NCI-H2196 (cell line): ENCODE data around the gene PRKAR1B.

Source experiments
- DNase-seq: peaks from one replicate; lab custom pipeline; 2025; ENCODE audit not compliant: unreplicated experiment; lab: John Stamatoyannopoulos, UW

The PRKAR1B gene

DNA sequence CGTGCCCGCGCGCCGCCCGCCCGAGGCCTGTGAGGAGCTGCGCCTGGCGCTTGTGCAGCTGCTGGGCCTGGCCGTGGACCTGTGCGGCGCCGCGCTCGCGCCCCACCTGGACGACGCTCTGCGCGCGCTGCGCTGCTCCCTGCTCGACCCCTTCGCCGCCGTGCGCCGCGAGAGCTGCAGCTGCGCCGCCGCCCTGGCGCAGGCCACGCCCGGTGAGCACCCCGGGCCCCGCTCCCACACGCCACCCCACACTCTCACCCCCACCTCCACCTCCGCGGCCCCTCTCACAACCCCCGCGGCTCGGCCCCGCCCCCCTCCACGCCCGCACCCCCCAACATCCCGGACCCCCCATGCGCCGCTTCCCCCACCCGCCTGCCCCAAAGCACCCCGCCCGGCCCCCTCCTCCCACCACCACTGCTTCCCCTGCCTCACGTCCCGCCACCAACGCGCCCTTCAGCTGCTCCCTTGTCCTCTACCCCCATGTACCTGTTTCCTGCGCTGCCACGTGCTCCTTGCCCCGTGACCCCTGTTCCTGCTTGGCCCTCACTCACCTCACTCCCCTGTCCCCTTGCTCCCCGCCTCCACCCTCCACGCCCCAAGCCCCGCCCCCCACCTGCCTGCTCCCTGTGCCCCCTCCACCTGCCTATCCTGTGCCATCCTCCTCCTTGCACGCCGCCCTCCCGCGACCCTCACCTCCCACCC lies at the start of gene PRKAR1B:
Gene PRKAR1B (minus strand): TSS at position 178 of the 702 bp plus-strand sequence. CDS start 15,776 bp downstream, outside the sequence.
- peak; percentile 39 for DNase-seq

DNA sequence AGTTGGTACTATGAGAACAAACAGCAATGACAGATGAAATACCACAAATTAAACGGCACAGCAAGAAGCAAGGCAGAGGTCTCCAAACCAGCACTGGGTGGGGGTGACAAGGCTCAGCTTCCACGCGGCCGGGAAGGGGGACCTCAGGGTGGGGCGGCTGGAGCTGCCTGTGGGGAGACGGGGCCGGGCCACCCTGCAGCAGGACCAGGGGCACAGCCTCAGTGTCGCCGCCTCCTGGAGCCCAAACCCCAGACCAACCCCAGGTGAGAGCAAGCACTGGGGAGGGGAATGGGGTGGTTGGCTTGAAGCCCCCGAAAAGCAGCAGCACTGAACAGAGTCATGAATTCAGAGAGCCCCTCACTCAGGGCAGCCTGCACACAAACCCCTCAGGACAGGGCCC lies 49.3 kb upstream of the PRKAR1B start:
- no peak for DNase-seq

DNA sequence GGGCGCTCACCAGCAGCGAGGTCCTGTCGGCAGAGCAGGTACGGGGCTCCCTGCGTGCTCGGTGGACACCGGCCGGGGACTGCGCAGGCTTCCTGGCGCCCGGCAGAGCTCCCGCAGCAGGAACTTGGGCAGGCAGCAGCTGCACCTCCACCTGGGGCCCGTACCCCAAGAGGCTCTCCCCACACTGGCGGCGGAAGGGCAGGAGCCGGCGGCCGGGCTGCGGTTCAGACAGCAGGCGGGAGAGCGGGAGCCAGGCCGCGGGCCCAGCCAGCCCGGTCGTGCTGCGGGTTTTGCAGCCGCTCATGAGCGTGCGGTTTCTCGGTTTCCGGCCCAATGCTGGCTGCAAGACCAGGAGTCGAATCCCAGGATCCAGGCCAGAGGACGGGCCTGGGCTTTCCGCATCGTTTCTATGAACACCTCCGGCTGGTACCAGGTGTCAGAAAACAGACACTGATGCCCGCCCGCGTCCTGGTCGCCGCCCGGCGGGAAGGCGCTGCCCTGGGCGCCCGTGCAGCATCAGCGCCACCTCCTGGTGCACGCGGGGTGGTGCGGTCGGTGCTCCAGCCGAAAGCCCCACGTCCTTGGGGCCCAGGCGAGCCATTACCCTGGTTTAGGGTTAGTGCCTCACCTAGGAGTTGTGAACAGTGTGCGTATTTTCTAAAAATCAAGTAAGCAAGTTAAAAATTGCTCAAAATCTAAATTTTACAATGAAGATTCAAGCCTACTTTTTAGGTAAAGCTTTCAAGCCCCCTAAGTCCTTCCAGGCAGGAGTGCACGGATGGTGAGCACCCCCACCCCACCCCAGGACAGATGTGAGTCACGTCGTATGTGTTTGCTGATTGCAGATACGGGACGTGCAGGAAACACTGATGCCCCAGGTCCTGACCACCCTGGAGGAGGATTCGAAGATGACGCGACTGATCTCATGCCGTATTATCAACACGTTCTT lies 47.4 kb upstream of the PRKAR1B start:
- DNase-seq: peak; percentile 54

DNA sequence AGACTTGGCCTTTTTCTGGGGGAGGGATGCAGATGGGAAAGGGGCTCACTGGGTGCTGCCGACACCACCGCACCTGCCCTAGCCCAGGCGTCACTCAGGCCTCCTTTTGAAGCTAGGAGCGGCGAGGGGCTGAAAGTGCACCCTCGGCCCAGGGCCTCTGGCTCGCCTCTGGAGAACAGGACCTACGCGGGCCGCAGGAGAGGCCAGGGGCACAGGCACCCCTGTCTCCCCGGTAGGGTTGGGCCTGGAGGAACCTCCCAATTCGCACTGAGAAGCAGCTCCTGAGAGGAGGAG lies 46.5 kb upstream of the PRKAR1B start:
- no peak for DNase-seq

DNA sequence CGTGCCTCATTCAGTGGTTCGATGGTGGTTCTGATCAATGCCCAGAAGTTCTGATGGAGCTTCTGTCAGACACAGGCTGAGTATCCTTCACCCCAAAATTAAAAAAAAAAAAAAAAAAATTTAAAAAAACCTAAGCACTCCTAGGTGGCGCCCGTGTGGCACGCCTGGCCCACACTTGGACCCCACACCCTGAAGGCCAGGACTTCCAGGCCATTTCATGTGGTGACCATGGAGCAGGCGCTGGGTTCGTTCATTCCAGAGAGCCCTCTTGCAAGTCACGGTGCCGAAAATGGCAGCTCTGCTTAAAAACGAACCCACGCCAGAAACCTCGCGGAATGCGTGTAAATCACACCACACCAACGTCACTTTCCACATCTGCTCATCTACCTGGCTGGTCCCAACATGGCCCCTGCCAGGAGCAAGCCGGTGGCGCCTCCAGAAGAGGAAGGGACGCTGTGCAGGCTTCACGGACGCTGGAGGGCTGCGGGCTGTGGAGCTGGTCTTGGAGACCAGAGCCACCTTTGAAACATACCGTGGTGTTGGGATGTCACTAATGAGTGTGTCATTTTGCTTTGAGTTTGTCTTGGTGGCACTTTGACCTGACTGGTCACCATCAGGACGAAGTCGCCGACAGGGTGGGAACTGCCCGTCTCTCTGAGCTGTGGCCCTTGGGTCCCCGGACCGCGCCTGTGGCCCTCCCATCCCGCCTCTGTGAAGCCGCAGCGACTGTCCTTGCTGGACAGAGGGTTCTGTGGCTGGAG lies 46.0 kb upstream of the PRKAR1B start:
- no peak for DNase-seq

DNA sequence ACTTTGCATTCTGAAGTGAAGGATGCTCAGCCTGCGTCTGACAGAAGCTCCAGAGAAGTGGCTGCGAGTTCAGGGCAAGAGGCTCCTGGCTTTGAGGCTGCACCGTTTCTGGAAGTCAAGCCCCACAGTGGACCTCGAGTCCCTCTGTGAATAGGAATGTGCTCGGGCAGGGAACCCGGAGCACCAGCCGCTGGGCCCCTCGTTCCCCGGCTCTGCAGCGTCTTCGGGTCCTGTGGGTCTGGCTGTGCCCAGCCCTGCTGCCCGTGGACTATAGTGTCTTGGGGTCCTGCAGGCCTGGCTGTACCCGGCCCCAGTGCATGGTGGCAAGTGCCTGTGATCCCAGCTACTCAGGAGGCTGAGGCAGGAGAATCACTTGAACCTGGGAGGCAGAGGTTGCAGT lies 45.3 kb upstream of the PRKAR1B start:
- no peak for DNase-seq

DNA sequence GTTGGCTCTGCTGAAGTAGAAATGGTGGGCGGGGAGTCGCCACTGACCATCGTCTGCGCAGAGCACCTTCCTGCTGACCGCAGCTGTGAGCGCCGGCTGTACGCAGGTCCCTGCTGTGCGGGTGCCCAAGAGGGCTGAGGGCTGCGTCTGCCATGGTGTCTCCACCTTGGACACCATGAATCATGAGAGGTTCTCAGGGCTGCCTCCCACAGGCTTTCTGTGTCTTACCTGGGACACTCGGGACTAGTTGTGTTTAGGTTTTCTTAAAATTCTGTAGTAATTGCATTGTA lies 44.9 kb upstream of the PRKAR1B start:
- no peak for DNase-seq

DNA sequence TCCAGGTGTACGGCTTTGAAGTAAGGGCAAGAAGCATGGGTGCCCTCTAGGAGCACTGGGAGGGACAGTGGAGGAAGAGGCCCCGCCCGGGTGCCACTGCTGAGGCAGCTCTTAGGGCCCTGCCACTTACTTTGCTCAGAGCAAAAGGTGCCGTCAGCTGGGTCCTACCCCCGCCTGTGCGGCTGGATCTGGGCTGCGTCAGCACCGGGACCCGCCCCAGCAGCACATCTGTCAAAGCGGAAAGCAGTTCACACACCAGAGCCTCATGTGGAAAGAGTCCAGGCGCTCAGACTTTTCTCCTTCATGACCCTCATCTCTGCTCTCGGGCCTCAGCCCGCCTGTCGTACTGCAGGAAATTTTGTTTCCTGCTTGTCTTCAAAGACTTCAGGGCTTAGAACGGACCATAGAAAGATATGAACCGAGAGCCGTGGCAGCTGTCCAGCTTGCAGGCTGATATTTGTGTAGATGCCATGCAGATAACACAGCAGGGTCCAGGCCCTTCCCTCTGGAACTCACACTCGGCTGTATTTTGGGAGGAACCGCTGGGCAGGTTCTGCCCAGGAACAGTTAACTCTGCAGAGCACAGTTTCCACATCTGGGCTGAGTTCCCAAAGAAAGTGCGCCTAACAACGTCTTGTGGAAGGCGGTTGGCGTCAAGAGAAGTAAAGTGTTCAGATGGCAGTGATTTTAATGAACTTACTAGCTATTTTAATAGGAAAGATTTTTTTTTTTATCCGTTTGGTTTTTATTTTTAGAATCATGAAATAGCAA lies 44.3 kb upstream of the PRKAR1B start:
- DNase-seq: no peak

DNA sequence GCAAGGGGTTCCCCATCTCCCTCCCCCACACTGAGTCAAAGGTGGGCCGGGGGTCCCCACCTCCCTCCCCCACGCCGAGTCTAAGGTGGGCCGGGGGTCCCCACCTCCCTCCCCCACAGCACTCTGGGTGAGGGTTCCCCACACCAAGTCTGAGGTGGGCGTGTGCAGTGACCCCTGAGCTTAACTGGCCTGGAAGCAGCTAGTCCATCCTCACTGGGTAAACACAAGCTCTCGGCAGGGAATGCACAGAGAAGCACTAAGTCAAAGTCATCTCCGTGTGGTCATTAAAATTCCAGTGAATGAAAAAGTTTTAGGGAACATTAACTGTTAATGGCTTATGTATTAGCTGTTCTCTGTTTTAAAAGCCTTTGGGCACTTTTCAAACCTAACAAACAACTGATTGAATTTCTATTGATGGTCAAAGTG lies 43.7 kb upstream of the PRKAR1B start:
- no peak for DNase-seq

DNA sequence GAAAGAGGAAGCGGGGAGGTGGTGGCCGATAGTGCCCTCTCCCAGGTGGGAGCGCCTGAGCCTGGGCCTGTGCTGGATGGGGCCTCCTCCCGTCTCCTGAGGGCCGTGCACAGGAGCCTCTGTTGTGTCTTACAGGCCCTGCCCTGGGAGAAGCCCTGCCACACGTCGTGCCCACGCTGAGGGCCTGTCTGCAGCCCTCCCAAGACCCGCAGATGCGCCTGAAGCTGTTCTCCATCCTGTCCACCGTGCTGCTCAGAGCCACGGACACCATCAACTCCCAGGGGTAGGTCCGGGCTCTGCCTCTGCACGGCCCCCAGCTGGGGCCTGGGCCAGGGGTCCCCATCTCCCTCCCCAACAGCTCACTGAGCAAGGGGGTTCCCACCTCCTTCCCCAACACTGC lies 43.3 kb upstream of the PRKAR1B start:
- DNase-seq: no peak

DNA sequence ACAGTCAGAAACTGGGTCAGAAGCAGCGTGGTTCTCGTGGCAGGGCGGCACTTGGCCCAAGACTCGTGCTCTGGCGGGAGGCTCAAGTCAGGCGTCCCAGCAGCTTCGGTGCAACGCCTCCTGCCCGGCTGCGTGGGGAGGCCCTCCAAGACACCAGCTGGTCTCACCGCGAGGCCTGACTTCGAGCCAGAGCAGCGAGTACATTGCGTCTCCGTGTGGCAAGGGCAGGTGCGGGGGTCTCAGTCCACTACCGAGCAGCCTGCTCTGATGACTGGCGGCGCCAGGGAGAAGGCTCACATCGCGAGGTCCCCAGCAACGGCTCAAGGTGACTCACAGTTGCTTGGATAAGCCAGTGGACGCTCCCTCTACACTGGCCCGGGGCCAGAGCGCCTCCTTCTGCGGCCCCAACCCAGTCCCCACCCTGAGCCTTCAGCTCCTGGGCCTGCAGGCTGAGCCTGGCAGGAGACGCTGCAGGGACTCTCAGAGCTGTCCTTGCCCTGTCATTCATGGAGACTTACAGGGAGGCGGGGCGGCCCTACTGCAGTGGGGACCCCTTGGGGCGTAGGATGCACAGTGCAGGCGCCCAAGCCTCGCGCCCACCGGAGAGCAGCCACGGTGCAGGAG lies 41.9 kb upstream of the PRKAR1B start:
- peak; percentile 34 for DNase-seq

DNA sequence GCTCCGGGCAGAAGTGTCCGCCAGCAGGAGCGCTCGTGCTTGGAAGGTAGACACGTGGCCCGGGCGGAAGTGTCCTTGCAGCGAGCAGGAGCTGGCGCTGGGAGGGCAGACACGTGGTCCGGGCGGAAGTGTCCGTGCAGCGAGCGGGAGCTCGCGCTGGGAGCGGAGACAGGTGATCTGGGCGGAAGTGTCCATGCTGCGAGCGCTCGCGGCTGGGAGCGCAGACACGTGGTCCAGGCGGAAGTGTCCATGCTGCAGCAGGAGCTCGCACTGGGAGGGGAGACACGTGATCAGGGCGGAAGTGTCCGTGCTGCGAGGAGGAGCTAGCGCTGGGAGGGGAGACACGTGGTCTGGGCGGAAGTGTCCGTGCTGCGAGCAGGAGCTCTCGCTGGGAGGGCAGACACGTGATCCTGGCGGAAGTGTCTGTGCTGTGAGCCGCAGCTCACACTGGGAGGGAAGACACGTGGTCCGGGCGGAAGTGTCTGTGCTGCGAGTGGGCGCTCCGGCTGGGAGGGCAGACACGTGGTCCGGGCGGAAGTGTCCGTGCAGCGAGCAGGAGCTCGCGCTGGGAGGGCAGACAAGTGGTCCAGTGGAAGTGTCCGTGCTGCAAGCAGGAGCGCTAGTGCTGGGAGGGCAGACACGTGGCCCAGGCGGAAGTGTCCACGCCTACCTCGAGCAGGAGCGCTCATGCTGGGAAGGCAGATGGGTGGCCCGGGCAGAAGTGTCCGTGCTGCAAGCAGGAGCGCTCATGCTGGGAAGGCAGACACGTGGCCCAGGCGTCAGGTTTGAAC lies 41.1 kb upstream of the PRKAR1B start:
- DNase-seq: peak; percentile 99

DNA sequence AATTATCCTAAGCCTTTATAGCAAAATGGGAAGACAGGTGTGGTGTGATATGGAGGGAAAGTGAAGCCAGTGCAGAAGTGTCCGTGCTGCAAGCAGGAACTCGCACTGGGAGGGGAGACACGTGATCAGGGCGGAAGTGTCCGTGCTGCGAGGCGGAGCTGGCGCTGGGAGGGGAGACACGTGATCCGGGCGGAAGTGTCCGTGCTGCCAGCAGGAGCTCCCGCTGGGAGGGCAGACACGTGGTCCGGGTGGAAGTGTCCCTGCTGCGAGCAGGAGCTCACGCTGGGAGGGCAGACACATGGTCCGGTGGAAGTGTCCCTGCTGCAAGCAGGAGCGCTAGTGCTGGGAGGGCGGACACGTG lies 40.5 kb upstream of the PRKAR1B start:
- DNase-seq: peak; percentile 95

DNA sequence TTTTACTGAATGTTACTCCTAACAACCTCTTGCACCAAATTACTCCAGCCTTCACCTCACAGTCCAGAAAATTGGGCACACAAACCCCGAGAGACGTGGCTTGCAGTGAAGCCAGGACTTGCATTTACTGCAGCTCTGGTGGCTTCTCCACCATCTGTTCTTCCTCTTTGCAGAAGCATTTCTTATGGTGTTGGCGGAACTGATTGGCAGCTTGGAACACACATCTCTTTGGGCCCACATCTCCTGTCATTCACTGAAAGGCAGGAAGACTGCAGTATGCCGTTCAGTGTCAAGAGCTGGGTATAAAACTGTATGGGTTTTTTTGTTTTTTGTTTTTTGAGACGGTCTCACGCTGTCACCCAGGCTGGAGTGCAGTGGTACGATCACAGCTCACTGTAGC lies 38.3 kb upstream of the PRKAR1B start:
- DNase-seq: no peak

DNA sequence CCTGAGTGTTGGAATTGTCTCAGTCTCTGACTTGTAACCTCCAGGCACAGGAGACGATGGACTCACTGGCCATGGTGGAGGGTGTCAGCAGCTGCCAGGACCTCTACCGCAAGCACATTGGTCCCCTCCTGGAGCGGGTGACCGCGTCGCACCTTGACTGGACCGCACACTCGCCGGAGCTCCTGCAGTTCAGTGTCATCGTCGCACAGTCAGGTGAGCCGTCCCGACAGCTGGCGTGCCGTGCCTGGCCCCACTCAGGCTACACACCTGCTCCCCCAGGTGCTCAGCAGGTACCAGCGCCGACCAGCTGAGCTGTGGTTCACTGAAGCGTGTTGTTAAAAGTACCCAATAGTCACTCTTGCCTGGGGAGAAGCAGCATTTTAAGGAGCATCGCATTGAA lies 36.7 kb upstream of the PRKAR1B start:
- DNase-seq: no peak

DNA sequence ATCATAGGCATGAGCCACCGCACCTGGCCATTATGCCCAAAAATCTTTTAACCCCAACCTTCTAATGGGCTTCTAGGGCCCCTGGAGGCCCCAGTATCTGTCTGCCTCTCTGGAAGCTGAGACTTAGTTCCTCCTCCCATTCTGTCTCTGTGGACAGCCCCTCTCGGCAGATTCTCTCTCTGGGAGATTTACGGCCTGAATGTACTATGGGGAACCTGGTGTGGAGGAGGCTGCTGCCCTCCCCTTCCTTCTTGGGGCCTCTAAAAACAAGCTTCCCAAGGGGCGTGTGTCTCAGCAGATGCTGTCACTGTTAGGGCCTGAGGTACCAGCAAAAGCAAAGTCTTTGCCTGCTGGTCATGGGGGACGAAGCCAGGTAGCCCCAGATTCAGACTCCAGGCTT lies 35.8 kb upstream of the PRKAR1B start:
- no peak for DNase-seq

DNA sequence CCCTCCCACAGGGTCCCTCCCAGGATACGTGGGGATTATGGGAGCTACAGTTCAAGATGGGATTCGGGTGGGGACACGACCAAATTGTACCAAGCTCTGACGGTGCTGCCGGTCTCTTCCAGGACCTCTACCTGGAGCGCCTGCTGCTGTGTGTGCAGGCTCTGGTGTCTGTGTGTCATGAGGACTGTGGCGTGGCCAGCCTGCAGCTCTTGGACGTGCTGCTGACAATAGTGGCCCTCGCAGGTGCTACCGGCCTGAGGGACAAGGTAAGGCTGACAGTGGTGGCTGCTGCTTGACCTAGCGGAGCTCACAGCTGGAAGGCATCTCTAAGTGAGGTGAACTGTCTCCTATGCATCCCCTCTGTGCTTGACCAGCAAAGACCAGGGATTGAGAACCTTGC lies 34.5 kb upstream of the PRKAR1B start:
- no peak for DNase-seq

DNA sequence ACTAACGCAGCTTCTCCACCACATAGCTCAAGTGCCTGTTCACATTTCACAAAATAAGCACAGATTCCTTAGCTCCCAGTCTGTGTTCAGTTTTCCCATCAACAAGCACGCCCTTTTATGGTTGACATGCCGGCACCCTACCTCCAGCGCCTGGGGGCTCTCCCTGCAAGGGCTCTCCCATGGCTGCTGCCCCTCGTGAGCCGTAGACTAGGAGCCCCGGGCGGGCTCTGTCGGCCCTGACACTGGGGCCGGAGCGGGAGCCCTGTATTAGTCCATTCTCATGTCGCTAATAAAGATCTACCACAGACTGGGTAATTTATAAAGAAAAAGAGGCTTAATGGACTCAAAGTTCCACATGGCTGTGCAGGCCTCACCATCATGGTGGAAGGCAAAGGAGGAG lies 34.0 kb upstream of the PRKAR1B start:
- no peak for DNase-seq

DNA sequence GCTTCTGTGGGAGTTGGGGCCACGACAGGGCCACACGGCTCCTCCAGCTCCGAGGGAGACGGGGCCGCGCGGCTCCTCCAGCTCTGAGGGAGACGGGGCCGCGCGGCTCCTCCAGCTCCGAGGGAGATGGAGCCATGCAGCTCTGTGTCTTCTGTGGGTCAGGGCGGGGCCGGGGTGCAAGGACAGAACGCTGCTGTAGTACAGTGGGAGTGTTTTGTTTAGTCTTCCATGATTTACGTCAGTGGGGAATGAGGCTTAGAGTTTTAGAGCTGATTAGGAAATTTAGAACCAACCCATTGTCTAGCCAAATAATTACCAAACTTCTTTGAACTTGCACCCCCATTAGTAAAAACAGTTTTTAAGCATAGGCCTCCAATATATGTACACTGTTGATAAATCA lies 32.9 kb upstream of the PRKAR1B start:
- no peak for DNase-seq

DNA sequence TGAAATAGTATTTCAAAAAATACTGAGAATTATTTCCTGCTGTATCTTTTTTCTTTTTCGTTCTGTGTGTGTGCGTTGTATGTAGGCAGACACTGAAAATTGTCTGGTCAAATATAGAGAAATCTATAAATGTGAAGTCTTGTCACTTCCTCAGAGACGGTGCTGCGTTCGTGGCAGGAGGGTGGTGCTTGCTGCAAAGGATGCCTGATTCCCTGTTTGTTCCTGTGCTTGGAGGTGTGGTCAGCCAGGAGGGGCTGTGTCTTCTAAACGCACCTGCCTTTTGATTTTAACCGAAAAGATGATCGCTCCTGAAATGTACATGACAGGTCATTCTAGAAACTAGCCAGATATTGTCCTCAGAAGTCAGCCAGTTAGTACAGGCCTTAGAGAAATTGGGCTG lies 32.5 kb upstream of the PRKAR1B start:
- DNase-seq: no peak
